Keratinocyte (primary cell): ENCODE data around the gene LRP1B. TPM values are rescaled to one million over a fixed set of nuclear protein-coding genes. Genes with fewer than 3 reads are reported as not detected.

Experiments
- DNase-seq: peaks from one replicate; pipeline ENCODE4 v3.0.0-alpha.2; 2011; ENCODE audit warnings: low read depth, missing footprints, low spot score
- FAIRE-seq: peaks from 2 replicates; lab custom pipeline; 2011; peaks lifted over from hg19 to GRCh38; lab: Jason Lieb, UNC
- H2AFZ ChIP-seq: 2 replicates; pipeline ENCODE4 v1.6.0; 2012; ENCODE audit warnings: low read length, control low read depth, inconsistent platforms; ENCODE audit not compliant: control insufficient read depth
- H3K27ac ChIP-seq: 2 replicates; pipeline ENCODE4 v1.5.1; 2011; ENCODE audit warnings: low read length; ENCODE audit not compliant: control insufficient read depth, insufficient read depth
- H3K27me3 ChIP-seq: 3 replicates; pipeline ENCODE4 v1.6.0; 2011; ENCODE audit warnings: low read length; ENCODE audit not compliant: control insufficient read depth, insufficient read depth; ENCODE audit errors: extremely low read depth
- H3K36me3 ChIP-seq, 2 experiments: 2 replicates in 1 of 2; 3 replicates in 1 of 2; pipeline ENCODE4 v1.5.1; 2011; ENCODE audit warnings: low read length in 2 of 2, mild to moderate bottlenecking in 1 of 2; ENCODE audit not compliant: control insufficient read depth in 2 of 2, insufficient read depth in 2 of 2; ENCODE audit errors: extremely low read depth in 1 of 2
- H3K4me1 ChIP-seq: 3 replicates; pipeline ENCODE4 v1.5.1; 2011; ENCODE audit warnings: low read length; ENCODE audit not compliant: control insufficient read depth, insufficient read depth; ENCODE audit errors: extremely low read depth
- H3K4me2 ChIP-seq: 3 replicates; pipeline ENCODE4 v1.6.0; 2011; ENCODE audit warnings: low read depth, low read length; ENCODE audit not compliant: control insufficient read depth, insufficient read depth; ENCODE audit errors: extremely low read depth
- H3K4me3 ChIP-seq, 3 experiments: fragments of 200-600 bp in 1 of 3; sonication (generic) in 1 of 3; 2 replicates in 2 of 3; 3 replicates in 1 of 3; pipeline ENCODE4 v1.5.1; 2011 to 2016; ENCODE audit warnings: low read length in 3 of 3, mild to moderate bottlenecking in 3 of 3, control low read depth in 2 of 3, inconsistent platforms in 1 of 3, low read depth in 1 of 3, mixed read lengths in 1 of 3, mixed run types in 1 of 3, moderate library complexity in 1 of 3; ENCODE audit not compliant: control insufficient read depth in 2 of 3, insufficient read depth in 2 of 3; ENCODE audit errors: extremely low read depth in 1 of 3
- H3K79me2 ChIP-seq: 2 replicates; pipeline ENCODE4 v1.6.0; 2012; ENCODE audit warnings: low read length; ENCODE audit not compliant: control insufficient read depth, insufficient read depth
- H3K9ac ChIP-seq: 3 replicates; pipeline ENCODE4 v1.6.0; 2011; ENCODE audit warnings: low read length; ENCODE audit not compliant: control insufficient read depth, insufficient read depth; ENCODE audit errors: extremely low read depth
- H3K9me1 ChIP-seq: 3 replicates; pipeline ENCODE4 v1.6.0; 2011; ENCODE audit warnings: low read length; ENCODE audit not compliant: control insufficient read depth, insufficient read depth; ENCODE audit errors: extremely low read depth
- H3K9me3 ChIP-seq: 2 replicates; pipeline ENCODE4 v1.5.1; 2012; ENCODE audit warnings: low read depth, low read length; ENCODE audit not compliant: control insufficient read depth
- H4K20me1 ChIP-seq: 3 replicates; pipeline ENCODE4 v1.6.0; 2011; ENCODE audit warnings: low read length; ENCODE audit not compliant: control insufficient read depth, insufficient read depth; ENCODE audit errors: extremely low read depth
- CTCF ChIP-seq, 3 experiments: IDR thresholded peaks in 1 of 3; conservative IDR thresholded peaks in 1 of 3; optimal IDR thresholded peaks in 1 of 3; 2 replicates in 2 of 3; 3 replicates in 1 of 3; pipeline versions ENCODE3 to v1.5.1; 2011; ENCODE audit warnings: low read length in 3 of 3, mild to moderate bottlenecking in 3 of 3, moderate library complexity in 2 of 3, control low read depth in 1 of 3, inconsistent platforms in 1 of 3; ENCODE audit not compliant: insufficient read depth in 2 of 3; ENCODE audit errors: extremely low read depth in 1 of 3
- EZH2 ChIP-seq: IDR thresholded peaks from one replicate; pipeline ENCODE4 v1.6.1; 2012; ENCODE audit warnings: inconsistent platforms, mild to moderate bottlenecking, low read length, moderate library complexity
- dilution Hi-C: fragments of 300-500 bp; cut with MboI; formaldehyde crosslinking; loops from one replicate; pipeline ENCODE4 v1.7.0; 2020; ENCODE audit warnings: low sequenced_read_pairs; ENCODE audit not compliant: extremely low pct_ligation_motif_present
- polyA plus RNA-seq, 5 experiments: library from polyadenylated mRNA; depleted of rRNA in 3 of 5; stranded (reverse) in 3 of 5; stranded (forward) in 1 of 5; unstranded in 1 of 5; fragments of >200 nt; gene quantifications; 1 replicate in 1 of 5; 2 replicates in 3 of 5; 3 replicates in 1 of 5; pipeline versions ENCODE4 v1.2.1 to v1.2.3, GENCODE V29; 2011 to 2012; ENCODE audit warnings: missing spikeins in 2 of 5, low read depth in 1 of 5, low replicate concordance in 1 of 5

The LRP1B gene
- polyA plus RNA-seq, 1 donor (not counting 4 experiments of a cell fraction or from before 2014, with no cell fraction given), result not detected

GRCh38 chr2:141137122-141137693, 993.6 kb downstream of the LRP1B start:
- FAIRE-seq (no peak), DNase-seq (no peak)
- H3K9me3 ChIP-seq, result no peaks in the 10 kb centered on the region
- H3K9ac ChIP-seq, result no peak overlapping the region
- no peak overlapping the region for H3K4me2 ChIP-seq
- TF ChIP-seq CTCF (optimal IDR thresholded peaks at IDR 0.05 in 1 of 3, IDR thresholded peaks at IDR 0.05 in 1 of 3, conservative IDR thresholded peaks at IDR 0.05 in 1 of 3; ENCODE audit: extremely low read depth in 1 of 3, insufficient read depth in 2 of 3, low read length in 3 of 3) (no peak), EZH2 (no peak)
- H3K4me3 ChIP-seq, result no peak overlapping the region
- no peaks in the 10 kb centered on the region for H3K9me1 ChIP-seq
- no peaks in the 10 kb centered on the region for H3K36me3 ChIP-seq
- H2AFZ ChIP-seq, result no peak overlapping the region
- no peak overlapping the region for H3K27ac ChIP-seq
- no peaks in the 10 kb centered on the region for H3K27me3 ChIP-seq
- dilution Hi-C loops, result no loop called here
- no peaks in the 10 kb centered on the region for H4K20me1 ChIP-seq
- no peaks in the 10 kb centered on the region for H3K79me2 ChIP-seq
- H3K4me1 ChIP-seq, result no peaks in the 10 kb centered on the region

GRCh38 chr2:141133883-141134282, 996.9 kb downstream of the LRP1B start:
- no peak overlapping the region for H3K4me2 ChIP-seq
- DNase-seq, result no peak

More at GRCh38 chr2:141133883-141134282, 996.9 kb downstream of the LRP1B start:
- H3K79me2 ChIP-seq, result no peaks in the 10 kb centered on the region
- H3K9me1 ChIP-seq, result no peaks in the 10 kb centered on the region
- dilution Hi-C loops, result no loop called here
- no peaks in the 10 kb centered on the region for H3K27me3 ChIP-seq
- no peak overlapping the region for H2AFZ ChIP-seq
- no peak for TF ChIP-seq EZH2
- no peak for TF ChIP-seq CTCF (optimal IDR thresholded peaks at IDR 0.05 in 1 of 3, IDR thresholded peaks at IDR 0.05 in 1 of 3, conservative IDR thresholded peaks at IDR 0.05 in 1 of 3; ENCODE audit: extremely low read depth in 1 of 3, insufficient read depth in 2 of 3, low read length in 3 of 3)
- H3K4me1 ChIP-seq, result no peaks in the 10 kb centered on the region
- H3K9ac ChIP-seq, result no peak overlapping the region
- H4K20me1 ChIP-seq, result no peaks in the 10 kb centered on the region
- H3K36me3 ChIP-seq, result no peaks in the 10 kb centered on the region
- no peaks in the 10 kb centered on the region for H3K9me3 ChIP-seq
- no peak for FAIRE-seq
- no peak overlapping the region for H3K27ac ChIP-seq
- H3K4me3 ChIP-seq, result no peak overlapping the region
